H1 (cell line): ENCODE results near the gene CELF6. TPM values are rescaled to one million over a fixed set of nuclear protein-coding genes. Genes with fewer than 3 reads are reported as not detected.

ENCODE experiments used
- CTCF ChIA-PET: fragments of 300-600 bp; sonication (Branson Sonifier 250); formaldehyde crosslinking; loops from one replicate; lab custom pipeline; 2021; ENCODE audit not compliant: partially characterized antibody; lab: Charles Lee
- POLR2A ChIA-PET: fragments of 300-600 bp; sonication (Branson Sonifier 250); formaldehyde crosslinking; loops from one replicate; lab custom pipeline; 2021; ENCODE audit warnings: inconsistent platforms; ENCODE audit not compliant: partially characterized antibody; lab: Charles Lee
- DNase-seq, 2 experiments: peaks; one replicate each; pipeline versions ENCODE4 v3.0.0 to v3.0.0-alpha.2; 2010 to 2022; ENCODE audit warnings: low spot score in 2 of 2, low read depth in 1 of 2, mixed read lengths in 1 of 2
- FAIRE-seq: peaks from 2 replicates; lab custom pipeline; 2011; peaks lifted over from hg19 to GRCh38; lab: Jason Lieb, UNC
- H2AFZ ChIP-seq: 2 replicates; pipeline ENCODE4 v1.8.1; 2012; ENCODE audit warnings: low read length, inconsistent platforms
- H2AK5ac ChIP-seq: 2 replicates; pipeline ENCODE4 v1.6.1; 2013; ENCODE audit warnings: low read depth, low read length
- H2BK120ac ChIP-seq: replicated peaks from 2 replicates; pipeline ENCODE3; 2013; ENCODE audit warnings: low read depth, low read length, inconsistent platforms
- H2BK12ac ChIP-seq: 2 replicates; pipeline ENCODE4 v1.6.1; 2013; ENCODE audit warnings: low read depth, low read length
- H2BK15ac ChIP-seq: 2 replicates; pipeline ENCODE4 v1.6.1; 2013; ENCODE audit warnings: low read length
- H2BK20ac ChIP-seq: 2 replicates; pipeline ENCODE4 v1.6.1; 2013; ENCODE audit warnings: low read length
- H2BK5ac ChIP-seq: 2 replicates; pipeline ENCODE4 v1.6.1; 2013; ENCODE audit warnings: low read depth, low read length
- H3K14ac ChIP-seq: 2 replicates; pipeline ENCODE4 v1.6.1; 2013; ENCODE audit warnings: inconsistent platforms; ENCODE audit not compliant: insufficient read length
- H3K18ac ChIP-seq: 2 replicates; pipeline ENCODE4 v1.6.1; 2013; ENCODE audit warnings: low read length; ENCODE audit errors: extremely low read depth
- H3K23ac ChIP-seq: 2 replicates; pipeline ENCODE4 v1.6.1; 2013; ENCODE audit warnings: inconsistent platforms; ENCODE audit not compliant: insufficient read length
- H3K23me2 ChIP-seq: 2 replicates; pipeline ENCODE4 v1.6.1; 2013; ENCODE audit warnings: low read depth, low read length
- H3K27ac ChIP-seq: 2 replicates; pipeline ENCODE4 v1.6.1; 2011; ENCODE audit warnings: low read depth, low read length, inconsistent platforms
- H3K27me3 ChIP-seq, 4 experiments: replicated peaks in 1 of 4; 1 replicate in 1 of 4; 2 replicates in 3 of 4; pipeline versions ENCODE4 v1.6.1 to v1.8.1; 2011 to 2013; ENCODE audit warnings: low read length in 3 of 4, mild to moderate bottlenecking in 3 of 4, inconsistent platforms in 2 of 4, mixed read lengths in 2 of 4, moderate library complexity in 1 of 4; ENCODE audit not compliant: control insufficient read depth in 3 of 4, insufficient read depth in 3 of 4; ENCODE audit errors: extremely low read depth in 1 of 4
- H3K36me3 ChIP-seq, 4 experiments: 2 replicates each; pipeline versions ENCODE4 v1.6.1 to v1.8.1; 2011 to 2013; ENCODE audit warnings: mild to moderate bottlenecking in 4 of 4, low read length in 3 of 4, moderate library complexity in 2 of 4, control low read depth in 1 of 4, inconsistent platforms in 1 of 4; ENCODE audit not compliant: insufficient read depth in 4 of 4, control insufficient read depth in 2 of 4
- H3K4ac ChIP-seq: replicated peaks from 2 replicates; pipeline ENCODE3; 2013; ENCODE audit warnings: low read length, low read depth, mixed read lengths, inconsistent platforms; ENCODE audit not compliant: insufficient read length
- H3K4me1 ChIP-seq, 4 experiments: replicated peaks in 1 of 4; 1 replicate in 1 of 4; 2 replicates in 3 of 4; pipeline versions ENCODE4 v1.6.1 to v1.8.1; 2011 to 2013; ENCODE audit warnings: low read length in 3 of 4, inconsistent platforms in 2 of 4, mixed read lengths in 1 of 4; ENCODE audit not compliant: insufficient read depth in 4 of 4, control insufficient read depth in 3 of 4
- H3K4me2 ChIP-seq, 2 experiments: 2 replicates each; pipeline versions ENCODE4 v1.6.1 to v1.8.1; 2011 to 2013; ENCODE audit warnings: low read depth in 2 of 2, low read length in 2 of 2, control low read depth in 1 of 2, inconsistent platforms in 1 of 2, mild to moderate bottlenecking in 1 of 2; ENCODE audit not compliant: insufficient read depth in 1 of 2
- H3K4me3 ChIP-seq, 4 experiments: fragments of 200-600, 300-600 bp in 1 of 4; sonication (generic), shearing (Covaris generic), sonication (Bioruptor Twin) in 1 of 4; 2 replicates each; pipeline versions ENCODE4 v1.5.1 to v1.8.1; 2011 to 2016; ENCODE audit warnings: low read length in 4 of 4, low read depth in 3 of 4, control low read depth in 2 of 4, inconsistent platforms in 2 of 4, mild to moderate bottlenecking in 2 of 4, mixed read lengths in 1 of 4, moderate library complexity in 1 of 4; ENCODE audit not compliant: insufficient read depth in 2 of 4; ENCODE audit errors: extremely low read depth in 1 of 4
- H3K56ac ChIP-seq: replicated peaks from 2 replicates; pipeline ENCODE3; 2013; ENCODE audit warnings: low read depth, mild to moderate bottlenecking, mixed read lengths, low read length, inconsistent platforms; ENCODE audit not compliant: insufficient read length
- H3K79me1 ChIP-seq: 2 replicates; pipeline ENCODE4 v1.6.1; 2013; ENCODE audit warnings: low read depth, low read length, control low read depth
- H3K79me2 ChIP-seq, 2 experiments: 2 replicates each; pipeline versions ENCODE4 v1.6.1 to v1.8.1; 2012 to 2013; ENCODE audit warnings: low read length in 2 of 2, mild to moderate bottlenecking in 2 of 2, inconsistent platforms in 1 of 2; ENCODE audit not compliant: insufficient read depth in 2 of 2, control insufficient read depth in 1 of 2
- H3K9ac ChIP-seq, 4 experiments: replicated peaks in 1 of 4; 1 replicate in 1 of 4; 2 replicates in 3 of 4; pipeline versions ENCODE4 v1.6.1 to v1.8.1; 2011 to 2013; ENCODE audit warnings: low read depth in 3 of 4, low read length in 3 of 4, control low read depth in 2 of 4, mild to moderate bottlenecking in 2 of 4, moderate library complexity in 2 of 4, inconsistent platforms in 1 of 4; ENCODE audit errors: extremely low read depth in 1 of 4
- H3K9me3 ChIP-seq, 2 experiments: 2 replicates each; pipeline versions ENCODE4 v1.6.1 to v1.8.1; 2012 to 2013; ENCODE audit warnings: mild to moderate bottlenecking in 2 of 2, moderate library complexity in 2 of 2, control low read depth in 1 of 2, inconsistent platforms in 1 of 2, low read depth in 1 of 2, low read length in 1 of 2, mixed read lengths in 1 of 2; ENCODE audit not compliant: insufficient read depth in 2 of 2
- H4K20me1 ChIP-seq, 2 experiments: replicated peaks in 1 of 2; 2 replicates each; pipeline versions ENCODE3 to v1.8.1; 2011 to 2013; ENCODE audit warnings: inconsistent platforms in 2 of 2, low read length in 2 of 2, mild to moderate bottlenecking in 1 of 2; ENCODE audit not compliant: insufficient read depth in 2 of 2, control insufficient read depth in 1 of 2
- H4K5ac ChIP-seq: 2 replicates; pipeline ENCODE4 v1.6.1; 2013; ENCODE audit warnings: low read length, low read depth, mixed read lengths, inconsistent platforms; ENCODE audit not compliant: insufficient read length
- H4K8ac ChIP-seq: 2 replicates; pipeline ENCODE4 v1.8.0; 2013; ENCODE audit warnings: mild to moderate bottlenecking, moderate library complexity, low read length, inconsistent platforms; ENCODE audit not compliant: insufficient read depth; ENCODE audit errors: extremely low read depth
- H4K91ac ChIP-seq: replicated peaks from 2 replicates; pipeline ENCODE3; 2013; ENCODE audit warnings: low read length, mixed read lengths, inconsistent platforms; ENCODE audit not compliant: insufficient read length
- BCL11A ChIP-seq, 2 experiments: IDR thresholded peaks; one replicate each; pipeline ENCODE4 v1.6.1; 2011; ENCODE audit warnings: low read depth in 2 of 2, low read length in 2 of 2, mild to moderate bottlenecking in 2 of 2
- BRCA1 ChIP-seq: IDR thresholded peaks from 2 replicates; pipeline ENCODE4 v1.6.1; 2012; ENCODE audit warnings: low read depth, low read length, improper control_type of control experiment
- EP300 ChIP-seq, 2 experiments: IDR thresholded peaks; 1 replicate in 1 of 2; 2 replicates in 1 of 2; pipeline ENCODE4 v1.6.1; 2011 to 2012; ENCODE audit warnings: low read depth in 2 of 2, low read length in 2 of 2, mild to moderate bottlenecking in 2 of 2, borderline replicate concordance in 1 of 2, inconsistent platforms in 1 of 2, moderate library complexity in 1 of 2
- EZH2 ChIP-seq: fragments of 200-600 bp; sonication (generic); IDR thresholded peaks from 2 replicates; pipeline ENCODE4 v1.7.1; 2012; ENCODE audit warnings: low read depth, mild to moderate bottlenecking, moderate library complexity, low read length, inconsistent platforms; ENCODE audit not compliant: severe bottlenecking
- HDAC2 ChIP-seq, 2 experiments: fragments of 300-600 bp in 1 of 2; sonication (generic) in 1 of 2; IDR thresholded peaks; 2 replicates each; pipeline ENCODE4 v1.6.1; 2011 to 2012; ENCODE audit warnings: low read depth in 2 of 2, low read length in 2 of 2, mild to moderate bottlenecking in 2 of 2, moderate library complexity in 2 of 2, borderline replicate concordance in 1 of 2, inconsistent platforms in 1 of 2
- JUN ChIP-seq: IDR thresholded peaks from 2 replicates; pipeline ENCODE4 v1.6.1; 2011; ENCODE audit warnings: low read depth, mild to moderate bottlenecking, improper control_type of control experiment, low read length
- KDM1A ChIP-seq: fragments of 200-600, 300-600 bp; sonication (generic); IDR thresholded peaks from 2 replicates; pipeline ENCODE4 v1.7.1; 2016; ENCODE audit warnings: mild to moderate bottlenecking, low read length, borderline replicate concordance
- KDM5A ChIP-seq: fragments of 200-600 bp; IDR thresholded peaks from 2 replicates; pipeline ENCODE4 v1.7.1; 2012; ENCODE audit warnings: mild to moderate bottlenecking, low read length, inconsistent platforms, mixed read lengths
- POLR2A ChIP-seq, 2 experiments: IDR thresholded peaks; 1 replicate in 1 of 2; 2 replicates in 1 of 2; pipeline ENCODE4 v1.6.1; 2011; ENCODE audit warnings: low read depth in 2 of 2, low read length in 2 of 2, mild to moderate bottlenecking in 2 of 2; ENCODE audit errors: control extremely low read depth in 1 of 2
- RNF2 ChIP-seq: fragments of 200-900, 300-1000 bp; sonication (generic); IDR thresholded peaks from 2 replicates; pipeline ENCODE4 v1.7.1; 2016; ENCODE audit warnings: borderline replicate concordance, low read depth, mild to moderate bottlenecking, antibody characterized with exemption, low read length; ENCODE audit not compliant: poor library complexity, severe bottlenecking; ENCODE audit errors: missing control alignments
- SP2 ChIP-seq: IDR thresholded peaks from 2 replicates; pipeline ENCODE4 v1.6.1; 2012; ENCODE audit warnings: mild to moderate bottlenecking, low read length, inconsistent platforms
- SUZ12 ChIP-seq: fragments of 200-600 bp; sonication (generic); IDR thresholded peaks from 2 replicates; pipeline ENCODE4 v1.6.1; 2012; ENCODE audit warnings: mild to moderate bottlenecking, inconsistent platforms, low read length, moderate library complexity, mixed read lengths
- TBP ChIP-seq: IDR thresholded peaks from 2 replicates; pipeline ENCODE4 v1.6.1; 2011; ENCODE audit warnings: low read depth, low read length, improper control_type of control experiment
- TCF12 ChIP-seq: IDR thresholded peaks from 2 replicates; pipeline ENCODE4 v1.6.1; 2011; ENCODE audit warnings: low read depth, mild to moderate bottlenecking, low read length
- WGBS, 2 experiments: shearing (Covaris generic) in 1 of 2; methylation state at CpG; one replicate each; pipeline versions ENCODE4 v1.1.6 to v1.1.7; 2013 to 2015; ENCODE audit warnings: low lambda C conversion rate in 2 of 2, mixed read lengths in 2 of 2, inconsistent platforms in 1 of 2, low coverage in 1 of 2, missing lambda C conversion rate in 1 of 2; ENCODE audit not compliant: insufficient replicate concordance in 2 of 2, insufficient coverage in 1 of 2, insufficient read length in 1 of 2; ENCODE audit errors: extremely low coverage in 1 of 2, missing lambda C conversion rate in 1 of 2; 5-methylcytosine and 5-hydroxymethylcytosine counted together
- polyA plus RNA-seq, 7 experiments: library from polyadenylated mRNA; depleted of rRNA in 3 of 7; stranded (reverse) in 5 of 7; unstranded in 2 of 7; fragments of >200 nt in 5 of 7; fragments of 200-250 nt in 2 of 7; gene quantifications; 1 replicate in 5 of 7; 2 replicates in 1 of 7; 4 replicates in 1 of 7; pipeline versions ENCODE4 v1.2.1 to v1.2.3, GENCODE V29; 2011 to 2013; ENCODE audit warnings: missing spikeins in 2 of 7, mixed read lengths in 2 of 7
- total RNA-seq: library from RNA; stranded (reverse); fragmentation: NEBNext Ultra II Directional; extraction: Animal tissue kit (Norgen Biotek cat#: 25700); gene quantifications from 2 replicates; pipeline ENCODE4 v1.2.1, GENCODE V29; 2021

The CELF6 gene
- total and polyA plus RNA-seq, 2 of the 8 experiments (the other 6 are each of a cell fraction or from before 2014, with no cell fraction given): 0.09 to 0.19 TPM

- 91% methylated on average over 3 of the region's 3 CpGs; no CpG with 5 or more reads in 1 of the 2 experiments for WGBS, 2 experiments
- POLR2A ChIA-PET: interaction anchor here (0.6 to 6.3 kb wide), 5 partner anchors 7 to 33 kb away, joined by 3 to 66 read pairs (median 9); partner anchors contain the start of gene PKM
- CTCF ChIA-PET: interaction anchor here (0.9 to 4.8 kb wide), 4 partner anchors 11 to 75 kb away, joined by 3 to 29 read pairs (median 16); partner anchors contain the start of gene GRAMD2A
- TF ChIP-seq TBP (no peak), RNF2 (no peak), SUZ12 (no peak), SP2 (no peak), BRCA1 (no peak), HDAC2 (IDR thresholded peaks at IDR 0.05; ENCODE audit: borderline replicate concordance in 1 of 2, low read depth in 2 of 2, low read length in 2 of 2) (no peak), BCL11A (IDR thresholded peaks at IDR 0.05; ENCODE audit: low read depth in 2 of 2, low read length in 2 of 2) (no peak), KDM5A (no peak), POLR2A (IDR thresholded peaks at IDR 0.05; ENCODE audit: control extremely low read depth in 1 of 2, low read depth in 2 of 2, low read length in 2 of 2) (no peak), KDM1A (no peak), JUN (no peak), TCF12 (no peak), EP300 (IDR thresholded peaks at IDR 0.05; ENCODE audit: borderline replicate concordance in 1 of 2, low read depth in 2 of 2, low read length in 2 of 2) (no peak), EZH2 (no peak)
Measured at GRCh38 chr15:72238586-72238985, 81.4 kb downstream of the CELF6 start.

More at GRCh38 chr15:72238586-72238985, 81.4 kb downstream of the CELF6 start:
- Histone ChIP-seq H3K18ac (no peak overlapping the region), H2AK5ac (no peak overlapping the region), H3K4ac (no peak overlapping the region), H2AFZ (no peak overlapping the region), H2BK20ac (no peak overlapping the region), H3K14ac (no peak overlapping the region), H3K4me1 (peaks cover 0 to 13% (median 4%) of the 10 kb centered on the region in 4 experiments; a peak in 4 of 7 replicates), H2BK12ac (no peak overlapping the region), H3K27me3 (peaks cover 22 to 86% (median 55%) of the 10 kb centered on the region in 4 experiments), H3K36me3 (peaks cover 3 to 22% (median 15%) of the 10 kb centered on the region in 4 experiments; a peak in 6 of 8 replicates), H2BK120ac (no peak overlapping the region), H4K20me1 (peaks cover 8 to 9% of the 10 kb centered on the region in 2 experiments), H3K4me2 (no peak overlapping the region), H3K79me1 (no peaks in the 10 kb centered on the region), H2BK15ac (no peak overlapping the region), H3K9ac (no peak overlapping the region), H3K4me3 (no peak overlapping the region), H3K23ac (no peak overlapping the region), H3K9me3 (no peaks in the 10 kb centered on the region), H4K91ac (no peak overlapping the region), H3K27ac (no peak overlapping the region), H3K56ac (no peak overlapping the region), H2BK5ac (no peak overlapping the region), H4K8ac (no peak overlapping the region), H3K79me2 (no peaks in the 10 kb centered on the region), H3K23me2 (no peaks in the 10 kb centered on the region), H4K5ac (no peak overlapping the region)
- no peak for FAIRE-seq
- no peak for DNase-seq
